Gastrocnemius medialis (tissue), 4 donors: ENCODE measurements around the gene SLC12A3. TPM values are rescaled to one million over a fixed set of nuclear protein-coding genes. Genes with fewer than 3 reads are reported as not detected.

ENCODE experiments used
- ATAC-seq, 2 donors: fragments of 150-250 bp; one replicate each; pipeline ENCODE4 v1.9.1; 2016
- DNase-seq, 2 donors: peaks; one replicate each; pipeline ENCODE4 v3.0.0-alpha.2; 2019
- H3K27ac ChIP-seq, 4 donors: fragments of 200-600 bp; sonication (generic); 1 replicate in 1 of 4; 2 replicates in 3 of 4; pipeline ENCODE4 v1.5.1; 2016 to 2018; ENCODE audit warnings: mild to moderate bottlenecking in 2 of 4, moderate library complexity in 1 of 4
- H3K27me3 ChIP-seq, 3 donors: fragments of 200-600 bp; sonication (generic) in 2 of 3; 1 replicate in 1 of 3; 2 replicates in 2 of 3; pipeline versions ENCODE4 v1.5.1 to v1.6.0; 2016 to 2019; ENCODE audit warnings: mild to moderate bottlenecking in 1 of 3, moderate library complexity in 1 of 3
- H3K36me3 ChIP-seq, 2 donors: fragments of 200-600 bp; sonication (generic) in 1 of 2; one replicate each; pipeline ENCODE4 v1.5.1; 2017 to 2018
- H3K4me1 ChIP-seq, 2 donors: fragments of 200-600 bp; sonication (generic) in 1 of 2; one replicate each; pipeline ENCODE4 v1.5.1; 2016 to 2017; ENCODE audit warnings: mild to moderate bottlenecking in 2 of 2
- H3K4me3 ChIP-seq, 4 donors: fragments of 200-600 bp; sonication (generic) in 3 of 4; 1 replicate in 1 of 4; 2 replicates in 3 of 4; pipeline ENCODE4 v1.5.1; 2016 to 2019; ENCODE audit warnings: mild to moderate bottlenecking in 2 of 4
- H3K9me3 ChIP-seq, 3 donors: fragments of 200-600 bp; sonication (generic) in 2 of 3; 1 replicate in 1 of 3; 2 replicates in 2 of 3; pipeline ENCODE4 v1.5.1; 2016 to 2019
- POLR2A ChIP-seq, 2 donors: fragments of 450-650 bp; IDR thresholded peaks; one replicate each; pipeline ENCODE4 v1.6.1; 2017; ENCODE audit warnings: antibody characterized with exemption in 2 of 2, mild to moderate bottlenecking in 2 of 2, moderate library complexity in 2 of 2
- in situ Hi-C, 4 donors: fragments of 200-750 bp; cut with MboI; loops; one replicate each; pipeline versions ENCODE4 v1.15.0 to v1.8.0; 2017; ENCODE audit warnings: low sequenced_read_pairs in 4 of 4
- intact Hi-C: fragments of 100-400 bp; cut with DNase I; formaldehyde crosslinking; loops from one replicate; pipeline ENCODE4 v1.15.1; 2023; ENCODE audit warnings: low total_unique reads
- total RNA-seq, 4 donors: library from RNA; depleted of rRNA; stranded (reverse); fragments of >200 nt; gene quantifications; one replicate each; pipeline versions ENCODE4 v1.1.0 to v1.2.3, GENCODE V29; 2016
- TF ChIP-seq, protein P1 (sequence below), 5 experiments: fragments of 450-650 bp in 3 of 5; fragments of 200-600 bp in 2 of 5; sonication (generic) in 2 of 5; IDR thresholded peaks in 4 of 5; conservative IDR thresholded peaks in 1 of 5; 1 replicate in 4 of 5; 2 replicates in 1 of 5; pipeline ENCODE4 v1.5.1; 2016 to 2019; ENCODE audit warnings: antibody characterized with exemption in 5 of 5, mild to moderate bottlenecking in 3 of 5, moderate library complexity in 3 of 5

The SLC12A3 gene
- total RNA-seq, 4 donors from 2014 or later = not detected

DNA sequence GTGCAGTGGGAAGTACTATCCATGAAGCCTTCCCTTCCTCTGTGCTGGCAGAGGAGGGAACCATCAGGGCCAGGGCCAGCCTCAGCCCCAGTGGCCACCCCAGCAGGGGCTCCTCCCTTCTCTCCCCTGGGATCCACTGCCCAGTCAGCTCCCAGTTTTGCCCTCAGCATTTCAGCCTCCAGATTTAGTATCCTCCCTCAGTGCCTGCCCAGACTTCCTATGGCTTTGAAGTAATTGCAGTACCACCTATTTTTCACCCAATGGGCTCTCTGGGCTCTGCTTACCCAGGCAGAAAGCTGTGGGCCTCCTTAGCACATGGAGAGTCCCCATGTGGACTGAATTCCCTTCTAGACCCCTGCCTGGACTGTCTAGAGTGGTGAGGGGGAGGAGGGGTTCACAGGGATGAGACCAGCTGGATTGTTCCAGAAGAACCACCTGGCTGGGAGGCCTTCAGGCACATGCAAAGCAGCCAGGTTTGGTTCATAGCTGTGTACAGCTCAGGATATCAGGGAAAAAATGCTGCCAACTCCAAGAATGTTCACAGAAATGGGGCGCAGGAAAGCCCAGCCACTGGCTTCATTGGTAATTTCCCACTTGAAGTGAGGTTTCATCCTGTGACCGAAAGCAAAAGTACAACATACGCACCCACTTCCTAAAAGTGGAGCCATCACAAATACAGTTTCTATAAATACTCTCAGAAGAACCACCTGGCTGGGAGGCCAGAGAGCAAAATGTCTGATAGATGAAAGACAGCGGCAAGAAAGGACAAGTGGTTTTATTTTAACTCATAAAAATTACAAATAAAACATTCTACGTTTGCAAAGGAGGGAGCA is 51.8 kb downstream of the SLC12A3 start:
- peaks cover 5 to 7% of the 10 kb centered on the region in 2 donors for H3K4me1 ChIP-seq
- in situ Hi-C loops = no loop called here

DNA sequence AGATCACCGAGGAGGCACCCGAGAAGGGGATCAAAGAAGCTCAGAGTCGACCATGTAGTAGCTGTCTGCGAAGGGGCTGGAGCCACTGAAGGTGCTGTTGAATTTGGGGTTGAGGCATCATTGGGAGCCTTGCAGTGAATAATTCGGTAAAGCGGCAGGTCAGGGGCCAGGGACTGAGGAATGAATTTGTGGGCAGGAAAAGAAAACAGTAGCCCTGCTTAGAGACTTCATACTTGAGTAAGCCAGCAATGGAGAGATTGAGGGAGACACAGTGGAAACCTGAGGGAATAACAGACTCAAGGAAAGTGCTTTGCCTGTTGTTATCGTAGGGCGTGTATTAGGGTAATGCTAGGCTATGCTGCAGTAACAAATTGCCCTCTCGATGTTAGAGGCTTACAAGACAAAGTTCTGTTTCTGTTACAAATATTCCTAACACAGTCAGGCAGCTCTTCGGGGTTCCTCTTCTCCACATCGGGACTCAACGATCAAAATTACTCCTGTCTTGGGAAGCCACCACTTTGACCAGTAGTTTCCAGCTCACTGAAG is 53.5 kb downstream of the SLC12A3 start:
- ATAC-seq (no peak), DNase-seq (no peak)
- intact Hi-C loops = no loop called here
- H3K27me3 ChIP-seq = no peaks in the 10 kb centered on the region
- H3K36me3 ChIP-seq = no peaks in the 10 kb centered on the region
- in situ Hi-C loops = no loop called here
- H3K4me3 ChIP-seq = no peak overlapping the region
- H3K4me1 ChIP-seq = peaks cover 0 to 5% of the 10 kb centered on the region in 2 donors
- H3K9me3 ChIP-seq = no peaks in the 10 kb centered on the region
- H3K27ac ChIP-seq = no peak overlapping the region
- TF ChIP-seq, protein P1, sequence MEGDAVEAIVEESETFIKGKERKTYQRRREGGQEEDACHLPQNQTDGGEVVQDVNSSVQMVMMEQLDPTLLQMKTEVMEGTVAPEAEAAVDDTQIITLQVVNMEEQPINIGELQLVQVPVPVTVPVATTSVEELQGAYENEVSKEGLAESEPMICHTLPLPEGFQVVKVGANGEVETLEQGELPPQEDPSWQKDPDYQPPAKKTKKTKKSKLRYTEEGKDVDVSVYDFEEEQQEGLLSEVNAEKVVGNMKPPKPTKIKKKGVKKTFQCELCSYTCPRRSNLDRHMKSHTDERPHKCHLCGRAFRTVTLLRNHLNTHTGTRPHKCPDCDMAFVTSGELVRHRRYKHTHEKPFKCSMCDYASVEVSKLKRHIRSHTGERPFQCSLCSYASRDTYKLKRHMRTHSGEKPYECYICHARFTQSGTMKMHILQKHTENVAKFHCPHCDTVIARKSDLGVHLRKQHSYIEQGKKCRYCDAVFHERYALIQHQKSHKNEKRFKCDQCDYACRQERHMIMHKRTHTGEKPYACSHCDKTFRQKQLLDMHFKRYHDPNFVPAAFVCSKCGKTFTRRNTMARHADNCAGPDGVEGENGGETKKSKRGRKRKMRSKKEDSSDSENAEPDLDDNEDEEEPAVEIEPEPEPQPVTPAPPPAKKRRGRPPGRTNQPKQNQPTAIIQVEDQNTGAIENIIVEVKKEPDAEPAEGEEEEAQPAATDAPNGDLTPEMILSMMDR (IDR thresholded peaks at IDR 0.05 in 4 of 5, conservative IDR thresholded peaks at IDR 0.05 in 1 of 5) = no peak
- TF ChIP-seq POLR2A (IDR thresholded peaks at IDR 0.05) = no peak

More for the DNA sequence above, 51.8 kb downstream of the SLC12A3 start:
- Histone ChIP-seq H3K4me3 (no peak overlapping the region), H3K36me3 (no peaks in the 10 kb centered on the region), H3K27me3 (peaks cover 0 to 11% (median under 1%) of the 10 kb centered on the region in 3 donors), H3K9me3 (no peaks in the 10 kb centered on the region), H3K27ac (peak overlapping the region in 1 of 4 donors; percentile 13)
- intact Hi-C loops = no loop called here
- peak in 1 of 2 donors; percentile 55 for ATAC-seq
- TF ChIP-seq, protein P1 (IDR thresholded peaks at IDR 0.05 in 4 of 5, conservative IDR thresholded peaks at IDR 0.05 in 1 of 5) = no peak
- no peak for TF ChIP-seq POLR2A (IDR thresholded peaks at IDR 0.05)
- DNase-seq = no peak

GRCh38 chr16:56919099-56919800 is 54.2 kb downstream of the SLC12A3 start:
- no peak for DNase-seq
- no peak for TF ChIP-seq POLR2A (IDR thresholded peaks at IDR 0.05)
- TF ChIP-seq, protein P1 (IDR thresholded peaks at IDR 0.05 in 4 of 5, conservative IDR thresholded peaks at IDR 0.05 in 1 of 5) = no peak
- no peak overlapping the region for H3K27ac ChIP-seq
- intact Hi-C loops (no loop called here), in situ Hi-C loops (no loop called here)
- H3K27me3 ChIP-seq = no peaks in the 10 kb centered on the region
- no peak for ATAC-seq
- H3K9me3 ChIP-seq = no peaks in the 10 kb centered on the region
- no peak overlapping the region for H3K4me3 ChIP-seq
- H3K36me3 ChIP-seq = no peaks in the 10 kb centered on the region
- H3K4me1 ChIP-seq = peaks cover 0 to 5% of the 10 kb centered on the region in 2 donors

- in situ Hi-C loops (no loop called here), intact Hi-C loops (no loop called here)
- TF ChIP-seq, protein P1 (IDR thresholded peaks at IDR 0.05 in 4 of 5, conservative IDR thresholded peaks at IDR 0.05 in 1 of 5) = no peak
- no peak for TF ChIP-seq POLR2A (IDR thresholded peaks at IDR 0.05)
- no peaks in the 10 kb centered on the region for H3K36me3 ChIP-seq
- DNase-seq (no peak), ATAC-seq (no peak)
- H3K4me1 ChIP-seq = peaks cover 0 to 2% of the 10 kb centered on the region in 2 donors
- no peaks in the 10 kb centered on the region for H3K9me3 ChIP-seq
- no peaks in the 10 kb centered on the region for H3K27me3 ChIP-seq
- H3K4me3 ChIP-seq = no peak overlapping the region
- H3K27ac ChIP-seq = no peak overlapping the region
Measured at GRCh38 chr16:56921571-56921970, 56.6 kb downstream of the SLC12A3 start.
